ENCODE measurements around the gene ACTA1. TPM values are rescaled to one million over a fixed set of nuclear protein-coding genes. Genes with fewer than 3 reads are reported as not detected.
"Not testable (repeated sequence)": the region's sequence is repeated elsewhere in the genome, so short reads cannot be mapped to it uniquely, and the experiment has no call there.

Gene ACTA1
- total and polyA plus RNA-seq, 2 experiments from 2014 or later: 0.28 to 0.33 TPM

- H2AFZ ChIP-seq: no peak overlapping the region
- no peaks in the 10 kb centered on the region for H3K9me3 ChIP-seq (ENCODE audit: low read depth)
- H3K4me3 ChIP-seq: no peak overlapping the region
- no peaks in the 10 kb centered on the region for H4K20me1 ChIP-seq (ENCODE audit: insufficient read depth, poor library complexity, severe bottlenecking)
- H3K4me2 ChIP-seq: no peak overlapping the region
- H3K9me2 ChIP-seq (replicated peaks; ENCODE audit: insufficient read depth): no peaks in the 10 kb centered on the region
- H3K36me3 ChIP-seq (replicated peaks; ENCODE audit: insufficient read depth, low read depth): no peaks in the 10 kb centered on the region
- no peaks in the 10 kb centered on the region for H3K4me1 ChIP-seq (ENCODE audit: insufficient read depth)
- H3K27me3 ChIP-seq: no peaks in the 10 kb centered on the region
- WGBS (ENCODE audit: low lambda C conversion rate, missing lambda C conversion rate): 44% methylated on average over 5 of the region's 5 CpGs
- H3K27ac ChIP-seq: no peak overlapping the region
- H3K79me2 ChIP-seq: no peaks in the 10 kb centered on the region
- TF ChIP-seq, protein P1, sequence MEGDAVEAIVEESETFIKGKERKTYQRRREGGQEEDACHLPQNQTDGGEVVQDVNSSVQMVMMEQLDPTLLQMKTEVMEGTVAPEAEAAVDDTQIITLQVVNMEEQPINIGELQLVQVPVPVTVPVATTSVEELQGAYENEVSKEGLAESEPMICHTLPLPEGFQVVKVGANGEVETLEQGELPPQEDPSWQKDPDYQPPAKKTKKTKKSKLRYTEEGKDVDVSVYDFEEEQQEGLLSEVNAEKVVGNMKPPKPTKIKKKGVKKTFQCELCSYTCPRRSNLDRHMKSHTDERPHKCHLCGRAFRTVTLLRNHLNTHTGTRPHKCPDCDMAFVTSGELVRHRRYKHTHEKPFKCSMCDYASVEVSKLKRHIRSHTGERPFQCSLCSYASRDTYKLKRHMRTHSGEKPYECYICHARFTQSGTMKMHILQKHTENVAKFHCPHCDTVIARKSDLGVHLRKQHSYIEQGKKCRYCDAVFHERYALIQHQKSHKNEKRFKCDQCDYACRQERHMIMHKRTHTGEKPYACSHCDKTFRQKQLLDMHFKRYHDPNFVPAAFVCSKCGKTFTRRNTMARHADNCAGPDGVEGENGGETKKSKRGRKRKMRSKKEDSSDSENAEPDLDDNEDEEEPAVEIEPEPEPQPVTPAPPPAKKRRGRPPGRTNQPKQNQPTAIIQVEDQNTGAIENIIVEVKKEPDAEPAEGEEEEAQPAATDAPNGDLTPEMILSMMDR (IDR thresholded peaks at IDR 0.05; ENCODE audit: poor library complexity): no peak
- TF ChIP-seq EZH2phosphoT487 (IDR thresholded peaks at IDR 0.05; ENCODE audit: low read depth, severe bottlenecking, unreplicated experiment) (no peak), EZH2 (IDR thresholded peaks at IDR 0.05; ENCODE audit: borderline replicate concordance) (no peak)
- no peak for DNase-seq (ENCODE audit: low spot score)
These were observed 36.1 kb downstream of the ACTA1 start for GRCh38 chr1:229397762-229398161.

DNA sequence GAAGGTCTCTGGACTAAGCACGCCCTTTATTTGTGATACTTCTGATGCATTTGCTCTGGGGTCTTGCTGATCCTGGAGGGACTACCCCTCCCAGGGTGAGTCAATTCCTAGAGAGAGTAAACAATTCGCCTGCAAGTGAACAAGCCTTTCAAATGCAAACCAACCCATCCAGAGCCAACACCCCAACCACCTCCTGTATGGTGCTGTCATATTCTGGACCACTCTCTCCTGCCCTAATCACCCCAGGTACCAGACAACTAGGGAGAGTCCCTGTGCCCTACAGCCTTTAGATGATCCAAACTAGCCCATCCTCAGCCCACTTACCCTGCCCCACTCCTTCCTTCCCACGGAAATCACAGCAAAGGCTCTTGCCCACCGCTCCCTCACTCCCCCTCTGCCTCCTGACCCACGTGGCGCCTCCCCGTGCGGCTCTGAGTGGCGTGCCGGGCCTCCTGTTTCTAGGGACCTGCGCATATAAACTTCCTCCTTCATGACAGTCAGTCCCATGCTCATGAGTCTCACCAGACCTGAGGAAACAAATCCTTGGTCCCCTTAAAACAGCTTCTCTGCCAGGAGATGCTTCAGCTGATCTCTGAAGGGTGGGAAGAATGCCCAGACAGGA is 37.2 kb downstream of the ACTA1 start:
- WGBS (ENCODE audit: low lambda C conversion rate, missing lambda C conversion rate): 69% methylated on average over 11 of the region's 11 CpGs
- no peaks in the 10 kb centered on the region for H3K9me3 ChIP-seq (ENCODE audit: low read depth)
- H3K4me2 ChIP-seq: no peak overlapping the region
- H3K4me1 ChIP-seq (ENCODE audit: insufficient read depth): no peaks in the 10 kb centered on the region
- no peak overlapping the region for H3K4me3 ChIP-seq
- H3K9me2 ChIP-seq (replicated peaks; ENCODE audit: insufficient read depth): no peaks in the 10 kb centered on the region
- H3K79me2 ChIP-seq: no peaks in the 10 kb centered on the region
- no peak for DNase-seq (ENCODE audit: low spot score)
- no peak overlapping the region for H3K27ac ChIP-seq
- no peak overlapping the region for H2AFZ ChIP-seq
- H3K36me3 ChIP-seq (replicated peaks; ENCODE audit: insufficient read depth, low read depth): no peaks in the 10 kb centered on the region
- H4K20me1 ChIP-seq (ENCODE audit: insufficient read depth, poor library complexity, severe bottlenecking): no peaks in the 10 kb centered on the region
- H3K27me3 ChIP-seq: no peaks in the 10 kb centered on the region
- TF ChIP-seq, protein P1 (IDR thresholded peaks at IDR 0.05; ENCODE audit: poor library complexity): no peak
- TF ChIP-seq EZH2phosphoT487 (IDR thresholded peaks at IDR 0.05; ENCODE audit: low read depth, severe bottlenecking, unreplicated experiment) (no peak), EZH2 (IDR thresholded peaks at IDR 0.05; ENCODE audit: borderline replicate concordance) (no peak)

- H3K36me3 ChIP-seq (replicated peaks; ENCODE audit: insufficient read depth, low read depth): not testable (repeated sequence)
- 91% methylated on average over 5 of the region's 5 CpGs for WGBS (ENCODE audit: low lambda C conversion rate, missing lambda C conversion rate)
These were observed 39.4 kb downstream of the ACTA1 start for GRCh38 chr1:229394517-229394916.

GRCh38 chr1:229392936-229393335 is 41.0 kb downstream of the ACTA1 start:
- Histone ChIP-seq H3K4me2 (no peak overlapping the region), H3K27me3 (no peaks in the 10 kb centered on the region), H3K36me3 (replicated peaks; ENCODE audit: insufficient read depth, low read depth) (no peaks in the 10 kb centered on the region), H3K79me2 (no peaks in the 10 kb centered on the region), H3K4me1 (ENCODE audit: insufficient read depth) (no peaks in the 10 kb centered on the region), H2AFZ (no peak overlapping the region), H3K27ac (no peak overlapping the region), H3K9me2 (replicated peaks; ENCODE audit: insufficient read depth) (no peaks in the 10 kb centered on the region), H3K4me3 (no peak overlapping the region), H4K20me1 (ENCODE audit: insufficient read depth, poor library complexity, severe bottlenecking) (no peaks in the 10 kb centered on the region), H3K9me3 (ENCODE audit: low read depth) (no peaks in the 10 kb centered on the region)
- DNase-seq (ENCODE audit: low spot score): no peak
- 84% methylated on average over 4 of the region's 4 CpGs for WGBS (ENCODE audit: low lambda C conversion rate, missing lambda C conversion rate)
- TF ChIP-seq EZH2phosphoT487 (IDR thresholded peaks at IDR 0.05; ENCODE audit: low read depth, severe bottlenecking, unreplicated experiment) (no peak), EZH2 (IDR thresholded peaks at IDR 0.05; ENCODE audit: borderline replicate concordance) (no peak)
- TF ChIP-seq, protein P1 (IDR thresholded peaks at IDR 0.05; ENCODE audit: poor library complexity): no peak

More at GRCh38 chr1:229394517-229394916, 39.4 kb downstream of the ACTA1 start:
- not testable (repeated sequence) for H3K4me2 ChIP-seq; H3K27ac ChIP-seq; H3K27me3 ChIP-seq; H3K9me2 ChIP-seq (replicated peaks; ENCODE audit: insufficient read depth); H3K4me3 ChIP-seq; H2AFZ ChIP-seq; H3K4me1 ChIP-seq (ENCODE audit: insufficient read depth); H3K79me2 ChIP-seq; DNase-seq (ENCODE audit: low spot score); H3K9me3 ChIP-seq (ENCODE audit: low read depth); H4K20me1 ChIP-seq (ENCODE audit: insufficient read depth, poor library complexity, severe bottlenecking)

Data from hepatocyte (in vitro differentiated cells).